ENCODE data around the gene REEP6. TPM values are rescaled to one million over a fixed set of nuclear protein-coding genes. Genes with fewer than 3 reads are reported as not detected.
"Not testable (repeated sequence)": the region's sequence is repeated elsewhere in the genome, so short reads cannot be mapped to it uniquely, and the experiment has no call there.

The REEP6 gene
- total RNA-seq, 1 experiment from 2014 or later: 0.45 TPM

GRCh38 chr19:1523412-1524286 is 32.7 kb downstream of the REEP6 start, which contains the start of gene PLK5:
Gene PLK5 (plus strand): TSS chr19:1524077. CDS start chr19:1526997, 2,920 bp downstream.
- H3K27ac ChIP-seq: no peak within 1 kb of the TSS
- H3K27me3 ChIP-seq: no peaks in the 10 kb centered on the region; the same call in 1 of the 2 replicates
- H3K4me1 ChIP-seq: no peaks in the 10 kb centered on the region
- H3K9me3 ChIP-seq (replicated peaks): no peaks in the 10 kb centered on the region
- no peak within 1 kb of the TSS for H3K4me3 ChIP-seq
- no peak for DNase-seq
- no peaks in the 10 kb centered on the region for H3K36me3 ChIP-seq

GRCh38 chr19:1524287-1524971 is 33.4 kb downstream of the REEP6 start:
- no peaks in the 10 kb centered on the region; the same call in 1 of the 2 replicates for H3K27me3 ChIP-seq
- no peak overlapping the region for H3K27ac ChIP-seq
- no peak for DNase-seq
- no peak overlapping the region for H3K4me3 ChIP-seq
- H3K4me1 ChIP-seq: no peaks in the 10 kb centered on the region
- no peaks in the 10 kb centered on the region for H3K36me3 ChIP-seq
- H3K9me3 ChIP-seq (replicated peaks): no peaks in the 10 kb centered on the region

- Histone ChIP-seq H3K27me3 (no peaks in the 10 kb centered on the region; the same call in 1 of the 2 replicates), H3K4me1 (no peaks in the 10 kb centered on the region)
- no peak for DNase-seq
Observed at GRCh38 chr19:1524972-1525325, 34.0 kb downstream of the REEP6 start.

GRCh38 chr19:1525343-1525742 is 34.4 kb downstream of the REEP6 start:
- Histone ChIP-seq H3K4me3 (no peak overlapping the region), H3K4me1 (no peaks in the 10 kb centered on the region), H3K27ac (no peak overlapping the region), H3K36me3 (no peaks in the 10 kb centered on the region), H3K9me3 (replicated peaks) (no peaks in the 10 kb centered on the region), H3K27me3 (no peaks in the 10 kb centered on the region; the same call in 1 of the 2 replicates)
- no peak for DNase-seq

More at GRCh38 chr19:1524972-1525325, 34.0 kb downstream of the REEP6 start:
- Histone ChIP-seq H3K36me3 (no peaks in the 10 kb centered on the region), H3K9me3 (replicated peaks) (no peaks in the 10 kb centered on the region), H3K4me3 (no peak overlapping the region), H3K27ac (no peak overlapping the region)

GRCh38 chr19:1526066-1526778 is 35.2 kb downstream of the REEP6 start:
- H3K4me1 ChIP-seq: no peaks in the 10 kb centered on the region; the same call in 1 of the 2 replicates
- H3K27ac ChIP-seq: no peak overlapping the region
- H3K36me3 ChIP-seq: no peaks in the 10 kb centered on the region
- H3K4me3 ChIP-seq: no peak overlapping the region
- H3K9me3 ChIP-seq (replicated peaks): no peaks in the 10 kb centered on the region
- H3K27me3 ChIP-seq: no peaks in the 10 kb centered on the region; the same call in 1 of the 2 replicates
- no peak for DNase-seq

- Histone ChIP-seq H3K9me3 (replicated peaks) (no peaks in the 10 kb centered on the region), H3K36me3 (no peaks in the 10 kb centered on the region), H3K27ac (no peak overlapping the region), H3K4me1 (no peaks in the 10 kb centered on the region; the same call in 1 of the 2 replicates), H3K4me3 (no peak overlapping the region), H3K27me3 (no peaks in the 10 kb centered on the region; the same call in 1 of the 2 replicates)
- no peak for DNase-seq
Observed at GRCh38 chr19:1526979-1527649, 36.1 kb downstream of the REEP6 start.

DNA sequence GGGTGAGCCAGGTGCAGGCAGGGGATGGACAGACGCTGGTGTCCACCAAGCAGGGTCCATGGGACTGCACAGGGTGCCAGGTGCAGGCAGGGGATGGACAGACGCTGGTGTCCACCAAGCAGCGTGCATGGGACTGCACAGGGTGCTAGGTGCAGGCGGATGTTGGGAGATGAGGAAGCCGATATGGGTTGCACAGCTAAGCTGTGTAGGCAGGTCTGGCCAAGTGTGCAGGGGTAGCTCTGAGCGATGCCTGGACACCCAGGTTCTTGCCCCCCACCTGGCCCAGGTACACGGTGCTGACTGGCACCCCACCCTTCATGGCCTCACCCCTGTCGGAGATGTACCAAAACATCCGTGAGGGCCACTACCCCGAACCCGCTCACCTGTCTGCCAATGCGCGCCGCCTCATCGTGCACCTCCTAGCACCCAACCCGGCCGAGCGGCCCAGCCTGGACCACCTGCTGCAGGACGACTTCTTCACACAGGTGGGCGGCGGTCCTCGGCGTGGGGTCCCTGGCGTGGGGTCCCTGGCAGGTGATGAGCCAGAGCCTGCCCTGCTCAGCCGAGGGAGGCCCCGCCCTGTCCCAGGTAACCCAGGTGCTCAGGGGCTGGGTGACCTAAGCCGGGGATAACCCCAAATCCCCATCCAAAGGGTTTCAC is 36.8 kb downstream of the REEP6 start:
- Histone ChIP-seq H3K9me3 (replicated peaks) (no peaks in the 10 kb centered on the region), H3K4me3 (no peak overlapping the region), H3K27ac (no peak overlapping the region), H3K27me3 (no peaks in the 10 kb centered on the region), H3K36me3 (no peaks in the 10 kb centered on the region), H3K4me1 (no peaks in the 10 kb centered on the region; the same call in 1 of the 2 replicates)
- DNase-seq: no peak

DNA sequence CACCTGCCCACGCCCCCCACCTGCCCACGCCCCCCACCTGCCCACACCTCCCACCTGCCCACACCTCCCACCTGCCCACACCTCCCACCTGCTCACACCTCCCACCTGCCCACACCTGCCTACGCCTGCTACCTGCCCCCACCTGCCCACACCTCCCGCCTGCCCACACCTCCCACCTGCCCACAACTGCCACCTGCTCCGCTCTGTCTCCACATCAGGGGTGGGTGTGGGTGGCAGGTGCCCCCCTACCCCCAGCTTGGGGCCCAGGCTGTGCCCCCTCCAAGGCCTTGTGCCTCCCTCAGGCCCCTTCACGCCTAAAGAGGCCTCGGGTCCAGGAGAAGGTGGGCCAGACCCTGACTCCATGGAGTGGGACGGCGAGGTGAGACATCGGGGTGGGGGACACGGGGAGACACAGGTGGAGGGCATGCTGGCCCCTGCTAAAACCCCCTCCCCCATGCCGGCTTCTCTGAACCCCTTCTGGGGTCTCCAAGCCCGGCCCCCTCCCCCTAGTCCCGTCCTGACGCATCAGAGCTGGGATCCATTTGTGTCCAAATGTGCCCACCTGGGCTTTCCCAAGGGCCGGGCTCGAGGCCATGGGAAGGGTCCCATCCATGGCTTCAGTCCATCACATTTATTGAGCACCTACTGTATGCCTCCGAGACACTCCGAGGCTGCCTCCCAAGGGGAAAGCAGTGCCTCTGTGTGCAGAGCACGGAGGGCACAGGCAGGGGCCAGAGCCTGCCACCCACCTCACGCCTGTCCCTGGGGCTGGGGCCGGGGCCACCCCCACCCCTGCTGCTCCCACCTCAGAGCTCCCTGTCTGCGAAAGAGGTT is 37.8 kb downstream of the REEP6 start:
- no peak overlapping the region for H3K27ac ChIP-seq
- H3K4me3 ChIP-seq: no peak overlapping the region
- no peaks in the 10 kb centered on the region for H3K9me3 ChIP-seq (replicated peaks)
- no peaks in the 10 kb centered on the region for H3K36me3 ChIP-seq
- no peak for DNase-seq
- H3K4me1 ChIP-seq: no peaks in the 10 kb centered on the region; the same call in 1 of the 2 replicates
- H3K27me3 ChIP-seq: no peaks in the 10 kb centered on the region

- H3K4me3 ChIP-seq: no peak overlapping the region
- no peak for DNase-seq
- no peaks in the 10 kb centered on the region; the same call in 1 of the 2 replicates for H3K4me1 ChIP-seq
- no peaks in the 10 kb centered on the region for H3K9me3 ChIP-seq (replicated peaks)
- H3K27me3 ChIP-seq: no peaks in the 10 kb centered on the region
- no peaks in the 10 kb centered on the region for H3K36me3 ChIP-seq
- H3K27ac ChIP-seq: no peak overlapping the region
Observed at GRCh38 chr19:1529430-1529816, 38.4 kb downstream of the REEP6 start.

DNA sequence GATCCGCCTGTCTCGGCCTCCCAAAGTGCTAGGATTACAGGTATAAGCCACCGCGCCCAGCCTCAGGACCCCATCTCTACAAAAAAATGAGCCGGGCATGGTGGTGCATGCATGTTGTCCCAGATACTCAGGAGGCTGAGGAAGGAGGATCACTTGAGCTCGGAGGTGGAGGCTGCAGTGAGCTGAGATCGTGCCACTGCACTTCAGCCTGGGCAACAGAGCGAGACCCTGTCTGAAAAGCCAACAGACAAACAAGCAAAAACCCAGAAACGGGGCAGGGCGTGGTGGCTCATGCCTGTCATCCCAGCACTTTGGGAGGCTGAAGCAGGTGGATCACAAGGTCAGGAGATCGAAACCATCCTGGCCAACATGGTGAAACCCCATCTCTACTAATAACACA is 39.9 kb downstream of the REEP6 start:
- not testable (repeated sequence) for H3K36me3 ChIP-seq; H3K27ac ChIP-seq; H3K4me3 ChIP-seq; H3K27me3 ChIP-seq; DNase-seq; H3K9me3 ChIP-seq (replicated peaks); H3K4me1 ChIP-seq

GRCh38 chr19:1531587-1531986 is 40.6 kb downstream of the REEP6 start:
- Histone ChIP-seq H3K27ac (no peak overlapping the region), H3K4me3 (no peak overlapping the region), H3K9me3 (replicated peaks) (no peaks in the 10 kb centered on the region), H3K27me3 (no peaks in the 10 kb centered on the region), H3K36me3 (no peaks in the 10 kb centered on the region), H3K4me1 (no peaks in the 10 kb centered on the region; the same call in 1 of the 2 replicates)
- DNase-seq: no peak

DNA sequence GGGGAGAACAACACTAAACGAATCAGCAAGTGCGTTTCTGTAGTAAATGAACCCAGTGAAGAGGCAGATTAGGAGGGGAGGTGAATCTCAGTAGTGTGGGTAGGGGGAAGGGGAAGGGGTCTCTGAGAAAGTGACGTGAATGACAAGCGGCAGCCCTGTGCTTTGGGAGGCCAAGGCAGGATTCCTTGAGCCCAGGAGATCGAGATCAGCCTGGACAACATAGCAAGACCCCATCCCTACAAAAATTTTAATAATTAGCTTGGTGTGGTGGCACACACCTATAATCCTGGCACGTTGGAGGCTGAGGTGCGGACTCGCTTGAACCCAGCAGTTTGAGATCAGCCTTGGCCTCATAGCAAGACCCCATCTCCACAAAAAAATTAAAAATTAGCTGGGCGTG is 41.0 kb downstream of the REEP6 start:
- H3K9me3 ChIP-seq (replicated peaks): no peaks in the 10 kb centered on the region
- H3K4me3 ChIP-seq: no peak overlapping the region
- H3K27me3 ChIP-seq: no peaks in the 10 kb centered on the region
- H3K36me3 ChIP-seq: no peaks in the 10 kb centered on the region
- no peak for DNase-seq
- no peak overlapping the region for H3K27ac ChIP-seq
- no peaks in the 10 kb centered on the region; the same call in 1 of the 2 replicates for H3K4me1 ChIP-seq

GRCh38 chr19:1533510-1534150 is 42.6 kb downstream of the REEP6 start:
- Histone ChIP-seq H3K4me1 (no peaks in the 10 kb centered on the region; the same call in 1 of the 2 replicates), H3K27ac (no peak overlapping the region), H3K9me3 (replicated peaks) (no peaks in the 10 kb centered on the region), H3K4me3 (no peak overlapping the region), H3K27me3 (no peaks in the 10 kb centered on the region), H3K36me3 (no peaks in the 10 kb centered on the region)
- no peak for DNase-seq
